Ishikawa (cell line): ENCODE data around the gene ALDH1B1.

Source experiments
- CEBPB ChIP-seq: IDR thresholded peaks from 2 replicates; pipeline ENCODE4 v1.6.1; 2012
- CREB1 ChIP-seq: IDR thresholded peaks from 2 replicates; pipeline ENCODE4 v1.6.1; 2012; ENCODE audit warnings: low read depth
- EGR1 ChIP-seq: IDR thresholded peaks from 2 replicates; pipeline ENCODE4 v1.6.1; 2012
- FOXM1 ChIP-seq: IDR thresholded peaks from 2 replicates; pipeline ENCODE4 v1.6.1; 2012; ENCODE audit warnings: low read depth, borderline replicate concordance
- NFIC ChIP-seq: IDR thresholded peaks from 2 replicates; pipeline ENCODE4 v1.6.1; 2012
- RAD21 ChIP-seq: IDR thresholded peaks from 2 replicates; pipeline ENCODE4 v1.6.1; 2012; ENCODE audit warnings: low read depth
- TAF1 ChIP-seq: IDR thresholded peaks from 2 replicates; pipeline ENCODE4 v1.6.1; 2012; ENCODE audit warnings: low read depth, mild to moderate bottlenecking
- TCF12 ChIP-seq: IDR thresholded peaks from 2 replicates; pipeline ENCODE4 v1.6.1; 2012; ENCODE audit warnings: low read depth
- TEAD4 ChIP-seq: IDR thresholded peaks from 2 replicates; pipeline ENCODE4 v1.6.1; 2012
- YY1 ChIP-seq: IDR thresholded peaks from 2 replicates; pipeline ENCODE4 v1.6.1; 2012; ENCODE audit warnings: low read depth
- ZBTB7A ChIP-seq: IDR thresholded peaks from 2 replicates; pipeline ENCODE4 v1.6.1; 2012; ENCODE audit warnings: low read depth
- TF ChIP-seq, protein P1 (sequence below): IDR thresholded peaks from 2 replicates; pipeline ENCODE4 v1.6.1; 2012; ENCODE audit warnings: low read depth, mild to moderate bottlenecking
- TF ChIP-seq, protein P2 (sequence below): IDR thresholded peaks from 2 replicates; pipeline ENCODE4 v1.6.1; 2012
- TF ChIP-seq, protein P3 (sequence below): IDR thresholded peaks from 2 replicates; pipeline ENCODE4 v1.6.1; 2012

The ALDH1B1 gene

DNA sequence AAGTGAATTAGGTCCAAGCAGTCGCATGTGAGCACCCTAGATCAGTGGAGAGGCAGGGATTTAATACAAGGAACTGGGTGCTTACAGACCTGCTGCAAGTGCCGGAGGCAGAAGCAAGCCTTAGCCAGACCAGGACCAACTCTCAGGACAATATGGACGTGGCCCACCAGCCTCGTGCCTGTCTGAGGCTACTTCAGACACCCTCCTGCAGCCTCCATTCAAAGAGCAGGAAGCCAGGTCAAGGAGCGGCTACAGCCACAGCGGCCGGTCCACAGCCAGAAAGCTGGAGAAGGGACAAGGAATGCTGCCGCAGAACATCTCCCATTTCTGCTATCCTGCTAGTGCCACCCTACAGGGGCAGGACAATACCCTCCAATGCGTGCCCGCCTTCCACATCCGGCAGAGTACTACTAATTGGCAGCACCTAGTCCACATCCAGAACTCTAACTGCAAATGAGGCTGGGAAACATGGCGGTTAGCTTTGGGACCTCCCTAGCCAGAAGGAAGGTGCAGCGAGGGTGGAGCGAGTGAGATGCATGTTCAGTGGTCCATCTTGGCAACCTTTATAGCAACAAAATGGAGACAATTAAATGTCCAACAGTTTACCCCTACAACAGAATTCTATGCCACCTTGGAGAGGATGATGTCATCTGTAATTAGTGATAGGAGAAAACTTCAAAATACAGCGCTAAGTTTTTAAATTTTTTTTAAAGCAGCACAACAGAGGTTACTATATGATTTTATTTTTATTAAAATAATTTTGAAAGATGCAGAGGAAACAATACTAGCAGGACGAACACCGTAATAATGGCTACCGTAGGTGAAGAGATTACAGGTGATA, 1.0 kb upstream of the ALDH1B1 start:
- TF ChIP-seq CEBPB (no peak), ZBTB7A (no peak), FOXM1 (no peak), EGR1 (no peak), CREB1 (no peak), RAD21 (no peak), NFIC (no peak)
- TF ChIP-seq, protein P1, sequence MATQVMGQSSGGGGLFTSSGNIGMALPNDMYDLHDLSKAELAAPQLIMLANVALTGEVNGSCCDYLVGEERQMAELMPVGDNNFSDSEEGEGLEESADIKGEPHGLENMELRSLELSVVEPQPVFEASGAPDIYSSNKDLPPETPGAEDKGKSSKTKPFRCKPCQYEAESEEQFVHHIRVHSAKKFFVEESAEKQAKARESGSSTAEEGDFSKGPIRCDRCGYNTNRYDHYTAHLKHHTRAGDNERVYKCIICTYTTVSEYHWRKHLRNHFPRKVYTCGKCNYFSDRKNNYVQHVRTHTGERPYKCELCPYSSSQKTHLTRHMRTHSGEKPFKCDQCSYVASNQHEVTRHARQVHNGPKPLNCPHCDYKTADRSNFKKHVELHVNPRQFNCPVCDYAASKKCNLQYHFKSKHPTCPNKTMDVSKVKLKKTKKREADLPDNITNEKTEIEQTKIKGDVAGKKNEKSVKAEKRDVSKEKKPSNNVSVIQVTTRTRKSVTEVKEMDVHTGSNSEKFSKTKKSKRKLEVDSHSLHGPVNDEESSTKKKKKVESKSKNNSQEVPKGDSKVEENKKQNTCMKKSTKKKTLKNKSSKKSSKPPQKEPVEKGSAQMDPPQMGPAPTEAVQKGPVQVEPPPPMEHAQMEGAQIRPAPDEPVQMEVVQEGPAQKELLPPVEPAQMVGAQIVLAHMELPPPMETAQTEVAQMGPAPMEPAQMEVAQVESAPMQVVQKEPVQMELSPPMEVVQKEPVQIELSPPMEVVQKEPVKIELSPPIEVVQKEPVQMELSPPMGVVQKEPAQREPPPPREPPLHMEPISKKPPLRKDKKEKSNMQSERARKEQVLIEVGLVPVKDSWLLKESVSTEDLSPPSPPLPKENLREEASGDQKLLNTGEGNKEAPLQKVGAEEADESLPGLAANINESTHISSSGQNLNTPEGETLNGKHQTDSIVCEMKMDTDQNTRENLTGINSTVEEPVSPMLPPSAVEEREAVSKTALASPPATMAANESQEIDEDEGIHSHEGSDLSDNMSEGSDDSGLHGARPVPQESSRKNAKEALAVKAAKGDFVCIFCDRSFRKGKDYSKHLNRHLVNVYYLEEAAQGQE, result no peak

DNA sequence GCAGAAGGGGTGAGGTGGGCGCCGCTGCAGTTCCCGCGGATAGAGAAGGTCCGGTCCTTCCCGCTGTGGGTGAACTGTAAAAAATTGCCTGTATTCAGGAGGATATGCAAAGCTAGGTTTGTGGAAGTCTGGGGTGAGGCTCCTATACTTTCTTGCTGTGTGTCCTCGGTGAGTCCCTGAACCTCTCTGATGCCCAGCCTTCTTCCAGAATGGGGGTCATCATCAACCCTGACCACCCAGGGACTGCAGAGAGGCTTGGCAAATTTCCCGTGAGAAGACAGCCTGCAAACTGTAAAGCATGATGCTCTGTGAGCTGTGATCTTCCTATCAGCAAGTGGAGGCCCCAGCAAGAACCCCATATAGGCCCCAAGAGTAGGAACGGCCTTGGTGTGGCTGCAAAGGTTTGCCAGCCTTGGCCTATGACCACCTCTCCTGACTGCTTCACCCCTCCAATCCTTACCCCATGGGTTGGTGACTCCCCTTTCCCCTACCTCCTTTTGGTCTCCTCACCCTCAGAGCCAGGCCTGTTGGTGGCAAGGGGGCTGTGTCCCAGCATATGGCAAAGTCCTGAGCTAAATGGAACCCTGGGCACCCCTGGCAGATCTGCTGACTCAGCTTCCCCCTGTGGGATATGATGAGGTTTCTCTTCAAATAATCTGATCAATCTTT, 760 bp downstream of the ALDH1B1 start:
- no peak for TF ChIP-seq FOXM1
- no peak for TF ChIP-seq CEBPB
- TF ChIP-seq TEAD4, result no peak
- no peak for TF ChIP-seq YY1
- TF ChIP-seq EGR1, result no peak
- TF ChIP-seq NFIC, result no peak
- no peak for TF ChIP-seq RAD21
- TF ChIP-seq ZBTB7A, result no peak; the same call in 1 of the 2 replicates
- TF ChIP-seq, protein P2, sequence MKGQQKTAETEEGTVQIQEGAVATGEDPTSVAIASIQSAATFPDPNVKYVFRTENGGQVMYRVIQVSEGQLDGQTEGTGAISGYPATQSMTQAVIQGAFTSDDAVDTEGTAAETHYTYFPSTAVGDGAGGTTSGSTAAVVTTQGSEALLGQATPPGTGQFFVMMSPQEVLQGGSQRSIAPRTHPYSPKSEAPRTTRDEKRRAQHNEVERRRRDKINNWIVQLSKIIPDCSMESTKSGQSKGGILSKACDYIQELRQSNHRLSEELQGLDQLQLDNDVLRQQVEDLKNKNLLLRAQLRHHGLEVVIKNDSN, result no peak
- no peak for TF ChIP-seq TAF1
- no peak for TF ChIP-seq CREB1
- TF ChIP-seq, protein P3, sequence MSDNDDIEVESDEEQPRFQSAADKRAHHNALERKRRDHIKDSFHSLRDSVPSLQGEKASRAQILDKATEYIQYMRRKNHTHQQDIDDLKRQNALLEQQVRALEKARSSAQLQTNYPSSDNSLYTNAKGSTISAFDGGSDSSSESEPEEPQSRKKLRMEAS, result no peak
- no peak for TF ChIP-seq TCF12
- TF ChIP-seq, protein P1, result no peak

DNA sequence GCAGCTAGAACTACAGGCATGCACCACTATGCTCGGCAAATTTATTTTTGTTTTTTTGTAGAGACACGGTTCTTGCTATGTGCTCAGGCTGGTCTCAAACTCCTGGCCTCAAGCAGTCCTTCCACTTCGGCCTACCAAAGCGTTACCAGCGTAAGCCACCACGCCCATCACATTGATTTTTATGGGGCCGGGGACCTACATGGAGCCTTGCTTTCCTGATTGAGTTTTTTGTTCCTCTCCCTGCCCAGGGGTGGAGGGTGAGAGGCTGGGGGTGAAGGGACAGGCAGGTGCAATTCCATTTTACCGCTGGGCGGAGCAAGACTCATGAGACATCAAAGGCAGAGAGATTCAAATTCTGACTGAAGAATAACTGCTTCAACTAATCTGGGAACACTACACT, 1.9 kb downstream of the ALDH1B1 start:
- TF ChIP-seq TAF1 (no peak), TEAD4 (no peak), FOXM1 (no peak), EGR1 (no peak), YY1 (no peak)
- TF ChIP-seq, protein P2, result no peak
- TF ChIP-seq, protein P3, result no peak

DNA sequence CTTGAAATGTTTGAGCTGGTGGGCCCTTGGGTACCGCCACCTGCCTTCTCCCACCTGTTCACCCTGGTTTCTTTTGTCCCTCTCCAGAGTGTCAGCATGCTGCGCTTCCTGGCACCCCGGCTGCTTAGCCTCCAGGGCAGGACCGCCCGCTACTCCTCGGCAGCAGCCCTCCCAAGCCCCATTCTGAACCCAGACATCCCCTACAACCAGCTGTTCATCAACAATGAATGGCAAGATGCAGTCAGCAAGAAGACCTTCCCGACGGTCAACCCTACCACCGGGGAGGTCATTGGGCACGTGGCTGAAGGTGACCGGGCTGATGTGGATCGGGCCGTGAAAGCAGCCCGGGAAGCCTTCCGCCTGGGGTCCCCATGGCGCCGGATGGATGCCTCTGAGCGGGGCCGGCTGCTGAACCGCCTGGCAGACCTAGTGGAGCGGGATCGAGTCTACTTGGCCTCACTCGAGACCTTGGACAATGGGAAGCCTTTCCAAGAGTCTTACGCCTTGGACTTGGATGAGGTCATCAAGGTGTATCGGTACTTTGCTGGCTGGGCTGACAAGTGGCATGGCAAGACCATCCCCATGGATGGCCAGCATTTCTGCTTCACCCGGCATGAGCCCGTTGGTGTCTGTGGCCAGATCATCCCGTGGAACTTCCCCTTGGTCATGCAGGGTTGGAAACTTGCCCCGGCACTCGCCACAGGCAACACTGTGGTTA, 3.3 kb downstream of the ALDH1B1 start:
- TF ChIP-seq, protein P1, result no peak
- TF ChIP-seq TEAD4, result no peak
